GM21825 (cell line): Measurements from ENCODE around the gene KIF5C.

ENCODE experiments used
- ATAC-seq: cut with Tn5 transposase; IDR thresholded peaks from one replicate; pipeline ENCODE4 v1.9.1; 2021; ENCODE audit warnings: mild to moderate bottlenecking, moderate library complexity; ENCODE audit not compliant: unreplicated experiment

KIF5C gene

GRCh38 chr2:149068225-149068995 lies 193.4 kb downstream of the KIF5C start:
- no peak for ATAC-seq

- ATAC-seq, result no peak
These were observed 194.2 kb downstream of the KIF5C start for GRCh38 chr2:149068996-149069888.

GRCh38 chr2:149070681-149071320 lies 195.8 kb downstream of the KIF5C start:
- no peak for ATAC-seq

GRCh38 chr2:149075105-149075504 lies 200.1 kb downstream of the KIF5C start:
- ATAC-seq, result no peak

- ATAC-seq, result no peak
These were observed 200.8 kb downstream of the KIF5C start for GRCh38 chr2:149075853-149076252.
